ENCODE data around the gene SP2.

DNA sequence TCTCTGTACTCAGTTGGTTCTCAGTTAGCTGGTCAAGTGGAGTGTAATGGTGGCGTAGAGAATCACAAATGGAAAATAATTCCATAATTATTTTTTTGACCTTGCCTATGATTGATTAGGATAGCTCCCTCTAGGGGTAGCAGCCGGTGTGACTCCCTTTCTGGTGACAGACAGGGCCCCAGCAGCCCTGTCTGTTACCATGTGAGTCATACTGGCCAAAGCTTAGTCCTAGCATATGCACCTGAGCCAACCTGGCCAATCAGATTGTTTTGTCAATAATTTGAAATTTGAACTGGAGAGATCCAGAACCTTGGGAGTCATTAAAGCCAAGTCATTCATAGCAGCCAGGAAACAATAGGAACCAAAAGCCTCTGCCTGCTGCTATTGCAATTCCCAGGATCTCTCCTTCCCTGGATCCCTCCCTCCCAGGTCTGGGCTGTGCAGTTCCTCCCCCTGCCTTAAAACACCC is 50.9 kb downstream of the SP2 start:
- TF ChIP-seq FOXM1 (IDR thresholded peaks at IDR 0.05; ENCODE audit: borderline replicate concordance, low read depth) (peak; percentile 91), RAD21 (IDR thresholded peaks at IDR 0.05; ENCODE audit: low read depth) (peak; percentile 32; the same call in 1 of the 2 replicates), EGR1 (IDR thresholded peaks at IDR 0.05) (no peak), YY1 (IDR thresholded peaks at IDR 0.05; ENCODE audit: low read depth) (no peak), TCF12 (IDR thresholded peaks at IDR 0.05; ENCODE audit: low read depth) (0 out of 2 replicates have a peak, but pooled peaks have one; percentile 14), ZBTB7A (IDR thresholded peaks at IDR 0.05; ENCODE audit: low read depth) (no peak), TEAD4 (IDR thresholded peaks at IDR 0.05) (no peak), TAF1 (IDR thresholded peaks at IDR 0.05; ENCODE audit: low read depth) (no peak), NFIC (IDR thresholded peaks at IDR 0.05) (no peak), REST (IDR thresholded peaks at IDR 0.05; ENCODE audit: low read depth) (no peak), EP300 (IDR thresholded peaks at IDR 0.05; ENCODE audit: borderline replicate concordance) (no peak; the same call in 1 of the 2 replicates), CEBPB (IDR thresholded peaks at IDR 0.05) (0 out of 2 replicates have a peak, but pooled peaks have one; percentile 19)
- TF ChIP-seq, protein P1, sequence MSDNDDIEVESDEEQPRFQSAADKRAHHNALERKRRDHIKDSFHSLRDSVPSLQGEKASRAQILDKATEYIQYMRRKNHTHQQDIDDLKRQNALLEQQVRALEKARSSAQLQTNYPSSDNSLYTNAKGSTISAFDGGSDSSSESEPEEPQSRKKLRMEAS (IDR thresholded peaks at IDR 0.05), result peak; percentile 38; the same call in 1 of the 2 replicates
- TF ChIP-seq, protein P2, sequence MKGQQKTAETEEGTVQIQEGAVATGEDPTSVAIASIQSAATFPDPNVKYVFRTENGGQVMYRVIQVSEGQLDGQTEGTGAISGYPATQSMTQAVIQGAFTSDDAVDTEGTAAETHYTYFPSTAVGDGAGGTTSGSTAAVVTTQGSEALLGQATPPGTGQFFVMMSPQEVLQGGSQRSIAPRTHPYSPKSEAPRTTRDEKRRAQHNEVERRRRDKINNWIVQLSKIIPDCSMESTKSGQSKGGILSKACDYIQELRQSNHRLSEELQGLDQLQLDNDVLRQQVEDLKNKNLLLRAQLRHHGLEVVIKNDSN (IDR thresholded peaks at IDR 0.05), result peak; percentile 81

Data from Ishikawa (cell line).